ENCODE results near the gene HIVEP3. TPM values are rescaled to one million over a fixed set of nuclear protein-coding genes. Genes with fewer than 3 reads are reported as not detected.

The HIVEP3 gene
- polyA plus RNA-seq, 1 of the 3 experiments (the other 2 are of a cell fraction), result 6.4 TPM

DNA sequence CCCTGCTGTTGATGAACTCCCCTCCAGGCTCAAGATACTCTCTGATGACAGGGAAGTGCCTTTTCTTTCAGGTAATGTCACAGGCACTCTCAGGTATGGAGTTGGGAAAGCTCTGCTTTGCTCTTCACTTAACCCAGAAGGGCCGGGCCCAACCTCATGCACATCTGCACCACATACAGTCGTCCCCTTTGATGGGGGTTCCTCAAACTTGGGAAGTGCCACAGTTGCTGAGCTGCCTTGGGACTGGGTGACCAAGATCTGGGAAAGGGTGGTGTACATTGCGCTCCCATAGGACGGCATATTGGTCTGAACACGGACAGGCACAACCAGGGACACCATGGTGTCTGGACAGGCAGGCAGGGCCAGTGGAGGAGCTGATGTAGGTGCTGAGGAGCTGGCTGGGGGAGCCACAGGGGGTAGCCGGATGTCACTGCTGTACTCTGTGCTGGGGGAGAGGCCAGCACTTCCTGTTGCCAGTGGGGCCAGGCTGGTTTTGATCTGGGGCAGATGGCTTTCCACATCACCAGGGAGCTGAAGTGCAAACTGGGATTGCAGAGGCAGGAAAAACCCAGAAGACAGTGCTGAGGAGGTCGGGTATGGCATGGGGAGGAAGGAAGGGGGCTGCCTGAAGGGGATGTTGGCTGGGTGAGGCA is 338.1 kb downstream of the HIVEP3 start:
- POLR2A ChIA-PET, result no interaction called here
- WGBS (ENCODE audit: low lambda C conversion rate), result 84% methylated on average over 6 of the region's 7 CpGs
- Histone ChIP-seq H3K27me3 (ENCODE audit: insufficient read depth) (no peaks in the 10 kb centered on the region), H3K4me1 (ENCODE audit: control insufficient read depth in 1 of 2, insufficient read depth in 2 of 2, low read depth in 1 of 2, low read length in 1 of 2) (no peaks in the 10 kb centered on the region), H3K4me2 (no peak overlapping the region), H3K9me3 (no peaks in the 10 kb centered on the region), H3K27ac (ENCODE audit: low read depth in 2 of 2, low read length in 1 of 2) (no peak overlapping the region), H3K4me3 (ENCODE audit: low read depth in 2 of 2, low read length in 1 of 2) (no peak overlapping the region), H2AFZ (ENCODE audit: low read depth) (no peak overlapping the region), H3K79me2 (ENCODE audit: insufficient read depth) (no peaks in the 10 kb centered on the region), H3K36me3 (replicated peaks in 1 of 2; ENCODE audit: control insufficient read depth in 1 of 2, insufficient read depth in 2 of 2, low read length in 1 of 2) (no peaks in the 10 kb centered on the region), H3K9me2 (no peaks in the 10 kb centered on the region), H4K20me1 (ENCODE audit: insufficient read depth) (no peaks in the 10 kb centered on the region), H3F3A (replicated peaks; ENCODE audit: insufficient read depth) (no peaks in the 10 kb centered on the region), H3K9ac (no peak overlapping the region)
- no peak for DNase-seq
- TF ChIP-seq FOXJ3 (CRISPR knock-in tag; IDR thresholded peaks at IDR 0.05) (no peak), TAF1 (IDR thresholded peaks at IDR 0.05; ENCODE audit: borderline replicate concordance, low read depth, low read length) (no peak)
- CTCF ChIA-PET, result interaction anchor here (0.7 to 1.3 kb wide), 2 partner anchors 144 to 148 kb away, joined by 3 read pairs; no protein-coding TSS in a partner anchor

DNA sequence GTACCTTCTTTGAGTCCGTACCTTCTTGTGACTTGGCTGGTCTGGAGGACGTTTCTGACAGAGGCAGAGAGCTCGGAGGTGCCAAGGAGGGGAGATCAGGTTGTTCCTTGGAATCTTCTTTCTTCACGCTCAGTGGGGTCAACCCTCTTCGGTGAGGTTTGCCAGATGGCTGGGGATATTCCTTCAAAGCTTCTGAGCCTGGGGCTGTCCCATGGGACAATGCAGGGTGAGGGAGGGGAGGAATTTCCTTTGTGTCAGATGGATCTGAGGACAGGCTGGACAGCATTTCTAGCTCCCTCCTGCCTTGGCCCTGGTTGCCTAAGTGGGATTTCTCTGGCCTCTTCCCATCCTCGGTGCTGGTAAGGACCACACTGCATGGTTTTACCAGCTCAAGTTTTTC is 338.7 kb downstream of the HIVEP3 start:
- Histone ChIP-seq H3K9ac (no peak overlapping the region), H3K36me3 (replicated peaks in 1 of 2; ENCODE audit: control insufficient read depth in 1 of 2, insufficient read depth in 2 of 2, low read length in 1 of 2) (no peaks in the 10 kb centered on the region), H3K4me3 (ENCODE audit: low read depth in 2 of 2, low read length in 1 of 2) (no peak overlapping the region), H2AFZ (ENCODE audit: low read depth) (no peak overlapping the region), H4K20me1 (ENCODE audit: insufficient read depth) (no peaks in the 10 kb centered on the region), H3F3A (replicated peaks; ENCODE audit: insufficient read depth) (no peaks in the 10 kb centered on the region), H3K4me2 (no peak overlapping the region), H3K27ac (ENCODE audit: low read depth in 2 of 2, low read length in 1 of 2) (no peak overlapping the region), H3K9me2 (no peaks in the 10 kb centered on the region), H3K79me2 (ENCODE audit: insufficient read depth) (no peaks in the 10 kb centered on the region), H3K27me3 (ENCODE audit: insufficient read depth) (no peaks in the 10 kb centered on the region), H3K4me1 (ENCODE audit: control insufficient read depth in 1 of 2, insufficient read depth in 2 of 2, low read depth in 1 of 2, low read length in 1 of 2) (no peaks in the 10 kb centered on the region), H3K9me3 (no peaks in the 10 kb centered on the region)
- ChIA-PET POLR2A (no interaction called here), CTCF (interaction anchor here (1.3 kb wide), 1 partner anchor 145 kb away, joined by 3 read pairs; no protein-coding TSS in a partner anchor)
- DNase-seq, result no peak
- 81% methylated on average over 6 of the region's 6 CpGs for WGBS (ENCODE audit: low lambda C conversion rate)
- no peak for TF ChIP-seq IRF3 (IDR thresholded peaks at IDR 0.05; ENCODE audit: low read depth, low read length)
- no peak for TF ChIP-seq TAF1 (IDR thresholded peaks at IDR 0.05; ENCODE audit: borderline replicate concordance, low read depth, low read length)
- no peak for TF ChIP-seq RXRA (IDR thresholded peaks at IDR 0.05; ENCODE audit: borderline replicate concordance, low read depth)
- no peak for TF ChIP-seq TCF12 (IDR thresholded peaks at IDR 0.05)
- TF ChIP-seq MAX (IDR thresholded peaks at IDR 0.05; ENCODE audit: low read depth), result no peak
- TF ChIP-seq NFIC (IDR thresholded peaks at IDR 0.05; ENCODE audit: borderline replicate concordance), result no peak

DNA sequence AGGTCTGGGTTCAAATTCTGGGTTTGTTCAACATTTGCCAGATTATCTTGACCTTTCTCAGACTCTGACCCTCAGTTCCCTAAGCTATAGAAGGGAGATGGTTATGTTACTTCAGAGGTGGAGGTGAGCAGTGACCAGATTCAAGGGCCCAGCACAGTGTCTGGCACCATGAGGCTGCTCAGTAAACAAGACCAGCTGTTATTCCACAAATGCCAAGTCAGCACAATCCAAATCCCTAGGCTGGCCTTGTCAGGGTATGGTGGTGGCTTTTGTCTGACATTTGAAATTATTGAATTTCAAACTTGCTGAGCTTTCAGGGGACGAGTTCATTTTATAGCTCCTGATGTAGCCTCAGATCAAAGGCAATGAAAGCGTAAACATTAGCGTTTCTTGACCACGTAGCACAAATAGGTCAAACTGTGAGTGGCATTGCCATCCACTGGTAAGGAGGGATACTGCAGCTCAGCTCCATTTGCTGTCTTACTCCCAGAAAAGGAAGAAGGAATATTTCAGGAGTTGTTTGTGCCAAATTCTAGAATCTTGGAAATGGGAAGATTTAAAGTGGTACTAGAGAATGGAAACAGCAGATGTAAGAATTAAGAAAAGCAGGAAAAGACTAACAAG is 339.9 kb downstream of the HIVEP3 start:
- peak; percentile 27 for DNase-seq
- Histone ChIP-seq H3K27ac (ENCODE audit: low read depth in 2 of 2, low read length in 1 of 2) (no peak overlapping the region), H3K27me3 (ENCODE audit: insufficient read depth) (no peaks in the 10 kb centered on the region), H2AFZ (ENCODE audit: low read depth) (no peak overlapping the region), H3K4me2 (no peak overlapping the region), H3K4me3 (ENCODE audit: low read depth in 2 of 2, low read length in 1 of 2) (no peak overlapping the region), H3K79me2 (ENCODE audit: insufficient read depth) (no peaks in the 10 kb centered on the region), H3F3A (replicated peaks; ENCODE audit: insufficient read depth) (no peaks in the 10 kb centered on the region), H3K9me3 (no peaks in the 10 kb centered on the region), H4K20me1 (ENCODE audit: insufficient read depth) (no peaks in the 10 kb centered on the region), H3K9ac (no peak overlapping the region), H3K4me1 (ENCODE audit: control insufficient read depth in 1 of 2, insufficient read depth in 2 of 2, low read depth in 1 of 2, low read length in 1 of 2) (peaks cover 4 to 10% of the 10 kb centered on the region in 2 experiments; a peak in 3 of 4 replicates), H3K9me2 (no peaks in the 10 kb centered on the region), H3K36me3 (replicated peaks in 1 of 2; ENCODE audit: control insufficient read depth in 1 of 2, insufficient read depth in 2 of 2, low read length in 1 of 2) (no peaks in the 10 kb centered on the region)
- ChIA-PET CTCF (interaction anchor here (0.6 to 1.6 kb wide), 9 partner anchors 12 to 597 kb away, joined by 3 to 5 read pairs (median 3); no protein-coding TSS in a partner anchor), POLR2A (interaction anchor here (1.4 kb wide), 1 partner anchor 11 kb away, joined by 5 read pairs; no protein-coding TSS in a partner anchor)
- WGBS (ENCODE audit: low lambda C conversion rate), result 83% methylated on average over 4 of the region's 4 CpGs
- no peak for TF ChIP-seq POLR2AphosphoS5 (IDR thresholded peaks at IDR 0.05; ENCODE audit: low read depth, low read length)
- no peak for TF ChIP-seq CHD2 (IDR thresholded peaks at IDR 0.05; ENCODE audit: low read length, partially characterized antibody)
- no peak for TF ChIP-seq USF2 (IDR thresholded peaks at IDR 0.05; ENCODE audit: borderline replicate concordance, low read depth, low read length)
- TF ChIP-seq USF1 (IDR thresholded peaks at IDR 0.05; ENCODE audit: borderline replicate concordance, low read depth), result no peak
- TF ChIP-seq, protein P1, sequence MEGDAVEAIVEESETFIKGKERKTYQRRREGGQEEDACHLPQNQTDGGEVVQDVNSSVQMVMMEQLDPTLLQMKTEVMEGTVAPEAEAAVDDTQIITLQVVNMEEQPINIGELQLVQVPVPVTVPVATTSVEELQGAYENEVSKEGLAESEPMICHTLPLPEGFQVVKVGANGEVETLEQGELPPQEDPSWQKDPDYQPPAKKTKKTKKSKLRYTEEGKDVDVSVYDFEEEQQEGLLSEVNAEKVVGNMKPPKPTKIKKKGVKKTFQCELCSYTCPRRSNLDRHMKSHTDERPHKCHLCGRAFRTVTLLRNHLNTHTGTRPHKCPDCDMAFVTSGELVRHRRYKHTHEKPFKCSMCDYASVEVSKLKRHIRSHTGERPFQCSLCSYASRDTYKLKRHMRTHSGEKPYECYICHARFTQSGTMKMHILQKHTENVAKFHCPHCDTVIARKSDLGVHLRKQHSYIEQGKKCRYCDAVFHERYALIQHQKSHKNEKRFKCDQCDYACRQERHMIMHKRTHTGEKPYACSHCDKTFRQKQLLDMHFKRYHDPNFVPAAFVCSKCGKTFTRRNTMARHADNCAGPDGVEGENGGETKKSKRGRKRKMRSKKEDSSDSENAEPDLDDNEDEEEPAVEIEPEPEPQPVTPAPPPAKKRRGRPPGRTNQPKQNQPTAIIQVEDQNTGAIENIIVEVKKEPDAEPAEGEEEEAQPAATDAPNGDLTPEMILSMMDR (IDR thresholded peaks at IDR 0.05), result peak; percentile 45; the same call in 1 of the 2 replicates
- TF ChIP-seq GABPA (IDR thresholded peaks at IDR 0.05; ENCODE audit: low read depth), result no peak
- TF ChIP-seq FOXM1 (IDR thresholded peaks at IDR 0.05; ENCODE audit: low read depth), result no peak
- TF ChIP-seq MXI1 (IDR thresholded peaks at IDR 0.05; ENCODE audit: low read depth, low read length), result no peak
- TF ChIP-seq FOXJ3 (CRISPR knock-in tag; IDR thresholded peaks at IDR 0.05), result no peak
- no peak for TF ChIP-seq TAF1 (IDR thresholded peaks at IDR 0.05; ENCODE audit: borderline replicate concordance, low read depth, low read length)
